ENCODE data around the gene WSB1.

The WSB1 gene

DNA sequence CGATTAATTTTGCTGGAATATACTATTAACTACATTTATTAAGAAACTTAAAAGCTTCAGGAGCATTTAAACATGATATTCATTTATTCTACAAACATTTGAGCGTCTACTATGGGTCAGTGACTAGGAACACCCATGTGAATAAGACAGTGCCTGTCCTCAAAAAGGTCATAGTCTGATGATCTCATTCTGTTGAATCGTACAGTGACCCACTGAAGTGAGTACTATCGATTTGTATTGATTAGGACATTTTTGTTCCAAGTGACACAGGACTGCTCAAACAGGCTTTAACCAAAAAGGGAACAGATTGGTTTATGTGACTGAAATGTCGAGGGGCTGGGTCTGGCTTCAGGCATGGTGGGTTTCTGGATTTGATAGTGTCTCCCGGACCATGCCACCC lies 68.6 kb downstream of the WSB1 start:
- DNase-seq = no peak

DNA sequence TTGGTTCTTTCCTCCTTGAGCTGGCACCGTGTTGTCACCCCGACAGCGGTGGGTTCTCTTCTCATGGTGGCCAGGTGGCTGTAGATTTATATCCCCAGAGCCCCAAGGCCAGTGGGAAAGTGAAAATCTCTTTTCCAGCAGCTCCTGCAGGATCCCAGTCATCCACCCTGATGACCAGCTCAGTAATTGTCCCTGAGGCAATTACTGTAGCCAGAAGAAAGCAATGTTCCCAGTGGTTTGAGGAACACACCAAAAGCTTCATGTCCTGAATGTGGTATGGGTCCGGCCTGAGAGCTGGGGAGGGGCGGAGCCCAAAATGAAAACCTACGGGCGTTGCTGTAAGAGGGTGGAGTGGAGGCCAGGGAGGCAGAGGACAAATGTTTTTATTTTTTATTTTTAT lies 69.0 kb downstream of the WSB1 start:
- no peak for DNase-seq

DNA sequence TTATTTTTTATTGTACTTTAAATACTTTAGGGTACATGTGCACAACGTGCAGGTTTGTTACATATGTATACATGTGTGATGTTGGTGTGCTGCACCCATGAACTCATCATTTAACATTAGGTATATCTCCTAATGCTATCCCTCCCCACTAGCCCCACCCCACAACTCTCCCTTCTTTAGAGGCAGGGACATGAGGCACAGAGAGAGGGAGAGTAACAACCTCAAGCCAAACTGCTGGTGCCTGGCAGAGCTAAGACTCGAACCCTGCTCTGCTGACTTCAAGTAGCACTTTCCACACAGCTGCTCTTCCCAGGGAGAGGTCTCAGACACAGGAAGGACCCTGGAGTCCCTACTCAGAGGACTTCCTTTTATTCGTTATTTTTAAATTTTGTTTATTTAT lies 69.4 kb downstream of the WSB1 start:
- DNase-seq = no peak

Measured in DMS79 treated with DMSO at 0.1 percent for 48 hours (cell line).